GM12891 (cell line): ENCODE results near the gene NUAK2.

Experiments
- PAX5 ChIP-seq: IDR thresholded peaks from 2 replicates; pipeline ENCODE4 v1.6.1; 2011; ENCODE audit warnings: low read length, moderate library complexity, mild to moderate bottlenecking; ENCODE audit not compliant: insufficient read depth, severe bottlenecking
- POLR2A ChIP-seq: IDR thresholded peaks from 2 replicates; pipeline ENCODE4 v1.6.1; 2011; ENCODE audit warnings: low read depth, low read length, control low read depth
- POLR2AphosphoS5 ChIP-seq: IDR thresholded peaks from 2 replicates; pipeline ENCODE4 v1.6.1; 2011; ENCODE audit warnings: low read depth, low read length, control low read depth
- POU2F2 ChIP-seq: IDR thresholded peaks from 2 replicates; pipeline ENCODE4 v1.6.1; 2011; ENCODE audit warnings: low read depth, mild to moderate bottlenecking, control low read depth, low read length, moderate library complexity
- SPI1 ChIP-seq: IDR thresholded peaks from 2 replicates; pipeline ENCODE4 v1.6.1; 2011; ENCODE audit warnings: low read depth, low read length, control low read depth
- TAF1 ChIP-seq: IDR thresholded peaks from 2 replicates; pipeline ENCODE4 v1.6.1; 2011; ENCODE audit warnings: low read depth, low read length, control low read depth

DNA sequence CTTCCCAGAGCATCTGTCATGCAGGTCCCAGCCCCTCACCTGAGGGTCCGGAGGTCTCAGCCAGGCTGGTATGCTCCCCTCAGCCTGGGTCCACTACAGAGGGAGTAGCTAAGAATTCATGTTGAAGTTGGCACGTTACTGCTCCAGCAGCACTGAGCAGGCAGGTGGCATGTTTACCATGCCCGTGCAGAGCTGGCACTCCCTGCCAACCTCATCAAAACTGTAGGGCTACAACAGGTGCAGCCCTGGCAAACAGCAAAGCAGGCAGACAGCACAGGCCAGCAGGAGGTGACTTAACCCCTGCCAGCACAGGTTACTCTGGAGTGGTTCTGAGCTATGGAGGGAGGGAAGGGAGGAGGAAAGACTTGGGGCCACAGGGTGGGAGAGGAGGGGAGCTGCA, 46.4 kb downstream of the NUAK2 start:
- no peak for TF ChIP-seq POLR2A
- no peak for TF ChIP-seq POLR2AphosphoS5
- no peak for TF ChIP-seq POU2F2
- no peak for TF ChIP-seq TAF1
- no peak for TF ChIP-seq SPI1
- no peak for TF ChIP-seq PAX5
